AG09309 (cell line): ENCODE results near the gene FBXO39.
"Not testable (repeated sequence)": the region's sequence is repeated elsewhere in the genome, so short reads cannot be mapped to it uniquely, and the experiment has no call there.

ENCODE experiments used
- DNase-seq: peaks from one replicate; pipeline ENCODE4 v3.0.0-alpha.2; 2010; ENCODE audit warnings: low read depth
- H3K4me3 ChIP-seq: 2 replicates; pipeline ENCODE4 v1.5.1; 2011; ENCODE audit warnings: mild to moderate bottlenecking, low read depth, low read length, moderate library complexity; ENCODE audit not compliant: control insufficient read depth
- CTCF ChIP-seq: IDR thresholded peaks from 2 replicates; pipeline ENCODE4 v1.5.1; 2011; ENCODE audit warnings: mild to moderate bottlenecking, low read depth, low read length, inconsistent platforms; ENCODE audit not compliant: insufficient read depth, control insufficient read depth; ENCODE audit errors: missing control alignments

FBXO39 gene

GRCh38 chr17:6768447-6768846 lies 7.6 kb upstream of the FBXO39 start:
- DNase-seq: no peak
- H3K4me3 ChIP-seq: no peak overlapping the region
- TF ChIP-seq CTCF: no peak

- no peak overlapping the region for H3K4me3 ChIP-seq
- TF ChIP-seq CTCF: no peak
- DNase-seq: no peak
These were observed 4.0 kb upstream of the FBXO39 start for GRCh38 chr17:6772016-6772415.

GRCh38 chr17:6774906-6775305 lies 1.1 kb upstream of the FBXO39 start:
- H3K4me3 ChIP-seq, DNase-seq: not testable (repeated sequence)

- H3K4me3 ChIP-seq: no peak overlapping the region
- DNase-seq: no peak
- TF ChIP-seq CTCF: no peak
These were observed 3.4 kb downstream of the FBXO39 start for GRCh38 chr17:6779411-6779810.

- no peak for TF ChIP-seq CTCF
- H3K4me3 ChIP-seq: no peak overlapping the region
- no peak for DNase-seq
These were observed 4.0 kb downstream of the FBXO39 start for GRCh38 chr17:6780001-6780400.

- TF ChIP-seq CTCF: no peak
- no peak for DNase-seq
- no peak overlapping the region for H3K4me3 ChIP-seq
These were observed 4.9 kb downstream of the FBXO39 start for GRCh38 chr17:6780886-6781285.

GRCh38 chr17:6782244-6782643 lies 6.2 kb downstream of the FBXO39 start:
- H3K4me3 ChIP-seq: no peak overlapping the region
- TF ChIP-seq CTCF: no peak

More at GRCh38 chr17:6782244-6782643, 6.2 kb downstream of the FBXO39 start:
- no peak for DNase-seq
